Measurements from ENCODE around the gene C16orf46. TPM values are rescaled to one million over a fixed set of nuclear protein-coding genes. Genes with fewer than 3 reads are reported as not detected.

C16orf46 gene
- total RNA-seq, 1 experiment from 2014 or later, result 1.7 TPM

- Histone ChIP-seq H3K9me3 (ENCODE audit: control insufficient read depth in 1 of 2, insufficient read depth in 1 of 2, low read depth in 1 of 2, low read length in 2 of 2) (no peaks in the 10 kb centered on the region), H3K27me3 (ENCODE audit: insufficient read depth, low read length) (no peaks in the 10 kb centered on the region), H3K4me2 (ENCODE audit: low read length) (peak overlapping the region; percentile 40), H3K4me1 (ENCODE audit: control insufficient read depth in 1 of 2, insufficient read depth in 2 of 2, low read length in 2 of 2) (peaks cover 6 to 17% of the 10 kb centered on the region in 2 experiments), H4K20me1 (ENCODE audit: insufficient read depth) (no peaks in the 10 kb centered on the region), H3K36me3 (ENCODE audit: control insufficient read depth in 1 of 2, insufficient read depth in 2 of 2, low read length in 2 of 2) (no peaks in the 10 kb centered on the region), H3K27ac (ENCODE audit: low read depth, low read length) (no peak overlapping the region), H2AFZ (ENCODE audit: low read depth, low read length, poor library complexity, severe bottlenecking) (no peak overlapping the region), H3K9ac (ENCODE audit: low read length) (no peak overlapping the region), H3K9me2 (ENCODE audit: insufficient read depth) (no peaks in the 10 kb centered on the region), H3K79me2 (ENCODE audit: insufficient read depth, low read length) (no peaks in the 10 kb centered on the region), H3K4me3 (replicated peaks in 1 of 2; ENCODE audit: low read depth in 1 of 2, low read length in 2 of 2) (no peak overlapping the region)
- ChIA-PET POLR2A (no interaction called here), RAD21 (ENCODE audit: low non-redundant PET in 1 of 2, low total read pairs in 2 of 2, uncharacterized antibody in 2 of 2, unreplicated experiment in 2 of 2) (no interaction called here), CTCF (interaction anchor here (2.9 kb wide), 1 partner anchor 36 kb away, joined by 11 read pairs; the partner anchor contains the start of gene ATMIN)
- ATAC-seq, result no peak
- no peak for TF ChIP-seq ZBTB33 (IDR thresholded peaks at IDR 0.05; ENCODE audit: extremely low read depth, insufficient replicate concordance, low read length)
- TF ChIP-seq YY1 (IDR thresholded peaks at IDR 0.05; ENCODE audit: extremely low read depth, insufficient replicate concordance, low read depth, low read length), result no peak
- TF ChIP-seq EZH2 (IDR thresholded peaks at IDR 0.05), result no peak
- 0 out of 2 replicates have a peak, but pooled peaks have one; percentile 31 for TF ChIP-seq CBX3 (IDR thresholded peaks at IDR 0.05; ENCODE audit: low read depth)
- no peak for TF ChIP-seq FOSL1 (IDR thresholded peaks at IDR 0.05; ENCODE audit: low read depth)
- no peak for TF ChIP-seq CEBPB (IDR thresholded peaks at IDR 0.05; ENCODE audit: low read depth)
- TF ChIP-seq TCF7L2 (IDR thresholded peaks at IDR 0.05; ENCODE audit: borderline replicate concordance, extremely low read depth, insufficient read depth, insufficient read length), result no peak
- no peak for TF ChIP-seq POLR2A (IDR thresholded peaks at IDR 0.05; ENCODE audit: borderline replicate concordance, extremely low read depth, insufficient read depth, insufficient read length)
- no peak for TF ChIP-seq JUND (IDR thresholded peaks at IDR 0.05)
- no peak for TF ChIP-seq SRF (IDR thresholded peaks at IDR 0.05; ENCODE audit: low read depth)
- TF ChIP-seq ZFX (IDR thresholded peaks at IDR 0.05), result no peak
- no peak for TF ChIP-seq MAX (IDR thresholded peaks at IDR 0.05)
- TF ChIP-seq SIN3A (IDR thresholded peaks at IDR 0.05; ENCODE audit: low read depth), result no peak
- no peak for TF ChIP-seq REST (IDR thresholded peaks at IDR 0.05; ENCODE audit: low read depth)
- TF ChIP-seq ATF3 (IDR thresholded peaks at IDR 0.05), result no peak
- TF ChIP-seq ZNF274 (IDR thresholded peaks at IDR 0.05; ENCODE audit: low read depth, low read length), result no peak
- TF ChIP-seq POLR2AphosphoS5 (IDR thresholded peaks at IDR 0.05; ENCODE audit: low read depth, low read length), result peak; percentile 38; the same call in 1 of the 2 replicates
- no peak for TF ChIP-seq CTCF (IDR thresholded peaks at IDR 0.05 in 2 of 3, conservative IDR thresholded peaks at IDR 0.05 in 1 of 3; ENCODE audit: borderline replicate concordance in 1 of 3, insufficient read depth in 1 of 3, low read depth in 2 of 3, low read length in 2 of 3)
- no TSS peak for BruUV-seq (replicated peaks)
- DNase-seq (ENCODE audit: low read depth, low spot score), result peak; percentile 28
- intact Hi-C loops (cut with micrococcal nuclease), result no loop called here
Measured at GRCh38 chr16:81071805-81072204, 5.2 kb downstream of the C16orf46 start.
